Cardiac muscle cell (in vitro differentiated cells and primary cell): ENCODE results near the gene CERS4. TPM values are rescaled to one million over a fixed set of nuclear protein-coding genes. Genes with fewer than 3 reads are reported as not detected.

ENCODE experiments used
- DNase-seq, 2 donors: peaks; one replicate each; pipeline versions ENCODE4 v3.0.0 to v3.0.0-alpha.2; 2010 to 2017; ENCODE audit warnings: low read depth in 1 of 2, low spot score in 1 of 2
- H3K27ac ChIP-seq: fragments of 200-600 bp; sonication (generic); 2 replicates; pipeline ENCODE4 v1.5.1; 2016
- H3K27me3 ChIP-seq: fragments of 200-600 bp; sonication (generic); 2 replicates; pipeline ENCODE4 v1.6.0; 2016; ENCODE audit warnings: control low read depth
- H3K36me3 ChIP-seq: fragments of 200-600 bp; sonication (generic); 2 replicates; pipeline ENCODE4 v1.5.1; 2016; ENCODE audit warnings: control low read depth
- H3K4me1 ChIP-seq: fragments of 200-600 bp; sonication (generic); 2 replicates; pipeline ENCODE4 v1.8.1; 2017; ENCODE audit warnings: low read depth, mild to moderate bottlenecking, mixed run types
- H3K4me3 ChIP-seq: fragments of 200-600 bp; sonication (generic); 2 replicates; pipeline ENCODE4 v1.5.1; 2016; ENCODE audit warnings: mild to moderate bottlenecking
- H3K9me3 ChIP-seq: fragments of 200-600 bp; sonication (generic); 2 replicates; pipeline ENCODE4 v1.5.1; 2017; ENCODE audit warnings: low read depth, mild to moderate bottlenecking, control low read depth
- polyA plus RNA-seq: library from polyadenylated mRNA; unstranded; fragments of >200 nt; fragmentation: Nextera tagmentation; extraction: Ambion mirVana; gene quantifications from 2 replicates; pipeline ENCODE4 v1.2.1, GENCODE V29; 2016
- total RNA-seq: library from RNA; depleted of rRNA; stranded (reverse); fragments of >200 nt; gene quantifications from 2 replicates; pipeline ENCODE4 v1.2.3, GENCODE V29; 2016
- TF ChIP-seq, protein P1 (sequence below): IDR thresholded peaks from 2 replicates; pipeline ENCODE4 v1.5.1; 2012; ENCODE audit warnings: low read depth, mild to moderate bottlenecking, low read length

Gene CERS4
- total and polyA plus RNA-seq, 2 experiments from 2014 or later: 56.7 to 82.7 TPM

DNA sequence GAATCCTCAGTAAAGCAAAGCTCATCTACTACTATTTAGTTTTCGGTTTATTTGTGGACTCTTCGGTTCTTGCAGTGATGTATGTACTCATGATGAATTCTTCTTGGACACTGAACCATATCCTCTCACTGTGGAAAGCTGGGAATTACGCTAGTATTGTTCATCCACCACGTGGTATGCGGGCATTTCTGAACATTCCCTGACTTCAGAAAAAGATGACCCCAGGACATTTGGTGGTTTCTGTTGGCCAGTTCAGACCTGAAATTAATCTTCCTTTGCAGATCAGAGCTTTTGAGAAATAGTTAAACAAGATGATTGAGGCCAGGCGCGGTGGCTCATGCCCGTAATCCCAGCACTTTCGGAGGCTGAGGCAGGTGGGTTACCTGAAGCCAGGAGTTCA is 34.5 kb upstream of the CERS4 start:
- TF ChIP-seq, protein P1, sequence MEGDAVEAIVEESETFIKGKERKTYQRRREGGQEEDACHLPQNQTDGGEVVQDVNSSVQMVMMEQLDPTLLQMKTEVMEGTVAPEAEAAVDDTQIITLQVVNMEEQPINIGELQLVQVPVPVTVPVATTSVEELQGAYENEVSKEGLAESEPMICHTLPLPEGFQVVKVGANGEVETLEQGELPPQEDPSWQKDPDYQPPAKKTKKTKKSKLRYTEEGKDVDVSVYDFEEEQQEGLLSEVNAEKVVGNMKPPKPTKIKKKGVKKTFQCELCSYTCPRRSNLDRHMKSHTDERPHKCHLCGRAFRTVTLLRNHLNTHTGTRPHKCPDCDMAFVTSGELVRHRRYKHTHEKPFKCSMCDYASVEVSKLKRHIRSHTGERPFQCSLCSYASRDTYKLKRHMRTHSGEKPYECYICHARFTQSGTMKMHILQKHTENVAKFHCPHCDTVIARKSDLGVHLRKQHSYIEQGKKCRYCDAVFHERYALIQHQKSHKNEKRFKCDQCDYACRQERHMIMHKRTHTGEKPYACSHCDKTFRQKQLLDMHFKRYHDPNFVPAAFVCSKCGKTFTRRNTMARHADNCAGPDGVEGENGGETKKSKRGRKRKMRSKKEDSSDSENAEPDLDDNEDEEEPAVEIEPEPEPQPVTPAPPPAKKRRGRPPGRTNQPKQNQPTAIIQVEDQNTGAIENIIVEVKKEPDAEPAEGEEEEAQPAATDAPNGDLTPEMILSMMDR: no peak
- DNase-seq: no peak
- Histone ChIP-seq H3K4me3 (no peak overlapping the region), H3K9me3 (no peaks in the 10 kb centered on the region), H3K36me3 (no peaks in the 10 kb centered on the region), H3K4me1 (no peaks in the 10 kb centered on the region), H3K27ac (no peak overlapping the region), H3K27me3 (no peaks in the 10 kb centered on the region)

DNA sequence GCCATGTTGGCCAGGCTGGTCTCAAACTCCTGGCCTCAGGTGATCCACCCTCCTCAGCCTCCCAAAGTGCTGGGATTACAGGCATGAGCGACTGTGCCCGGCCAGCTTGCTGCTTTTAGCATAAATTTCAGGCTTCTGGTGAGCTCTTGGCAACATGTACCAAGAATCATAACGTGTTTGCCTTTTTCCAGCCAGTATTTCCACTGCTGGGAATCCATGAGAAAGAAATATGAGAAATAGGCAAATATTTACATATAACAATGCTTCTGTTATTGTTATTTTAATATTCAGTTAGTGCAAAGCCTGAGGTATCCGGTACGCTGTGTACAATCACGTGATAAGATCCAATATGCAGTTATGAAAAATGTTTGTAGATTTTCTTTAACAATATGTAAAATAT is 29.2 kb upstream of the CERS4 start:
- TF ChIP-seq, protein P1: no peak
- Histone ChIP-seq H3K27ac (no peak overlapping the region), H3K27me3 (no peaks in the 10 kb centered on the region), H3K4me1 (no peaks in the 10 kb centered on the region), H3K9me3 (no peaks in the 10 kb centered on the region), H3K4me3 (no peak overlapping the region), H3K36me3 (no peaks in the 10 kb centered on the region)
- no peak for DNase-seq

DNA sequence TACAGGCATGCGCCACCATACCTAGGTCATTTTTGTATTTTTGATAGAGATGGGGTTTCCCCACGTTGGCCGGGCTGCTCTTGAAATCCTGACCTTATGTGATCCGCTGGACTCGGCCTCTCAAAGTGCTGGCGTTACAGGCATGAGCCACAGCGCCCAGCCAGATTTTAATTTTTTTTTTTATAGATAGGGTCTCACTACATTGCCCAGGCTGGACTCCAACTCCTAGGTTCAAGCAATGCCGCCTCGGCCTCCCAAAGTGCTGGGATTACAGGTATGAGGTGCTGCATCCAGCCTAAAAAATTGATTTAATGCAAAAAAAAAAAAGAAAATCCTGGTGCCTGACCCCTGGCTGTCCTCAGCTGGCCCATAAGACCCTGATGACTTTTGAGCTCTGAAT is 24.9 kb upstream of the CERS4 start:
- TF ChIP-seq, protein P1: no peak
- Histone ChIP-seq H3K9me3 (no peaks in the 10 kb centered on the region), H3K27ac (no peak overlapping the region), H3K36me3 (no peaks in the 10 kb centered on the region), H3K4me3 (no peak overlapping the region), H3K4me1 (no peaks in the 10 kb centered on the region), H3K27me3 (no peaks in the 10 kb centered on the region)
- DNase-seq: no peak

DNA sequence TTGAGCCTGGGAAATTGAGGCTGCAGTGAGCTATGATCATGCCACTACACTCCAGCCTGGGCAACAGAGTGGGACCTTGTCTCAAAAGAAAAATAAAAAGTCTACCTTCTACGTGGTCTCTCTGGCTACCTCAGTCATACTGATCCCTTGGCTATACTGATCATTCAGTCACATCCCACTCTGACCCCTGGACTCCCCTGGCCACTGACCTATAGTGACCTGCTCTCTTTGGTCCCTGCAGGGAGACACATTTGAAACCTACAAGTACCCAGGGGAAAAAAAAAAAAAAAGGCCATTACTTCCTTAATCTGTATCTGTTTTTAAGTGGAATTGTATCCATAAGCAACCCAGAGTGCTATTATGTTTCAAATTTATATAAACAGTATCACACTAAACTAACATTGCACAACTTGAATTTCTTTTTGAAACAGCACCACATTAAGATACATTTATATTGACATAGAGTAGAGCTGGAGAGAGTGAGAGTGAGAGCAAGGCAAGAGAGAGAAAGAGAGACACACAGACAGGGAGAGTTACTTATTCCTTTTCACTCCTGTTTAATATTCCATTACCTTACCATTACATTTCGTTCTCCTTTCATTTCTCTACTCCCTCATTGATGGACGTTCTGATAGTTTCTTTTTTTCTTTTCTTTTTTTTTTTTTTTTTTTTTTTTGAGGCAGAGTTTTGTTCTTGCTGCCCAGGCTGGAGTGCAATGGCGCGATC is 23.7 kb upstream of the CERS4 start:
- no peak for DNase-seq
- no peaks in the 10 kb centered on the region for H3K4me1 ChIP-seq
- H3K27ac ChIP-seq: no peak overlapping the region
- no peaks in the 10 kb centered on the region for H3K9me3 ChIP-seq
- no peak overlapping the region for H3K4me3 ChIP-seq
- TF ChIP-seq, protein P1: no peak
- H3K36me3 ChIP-seq: no peaks in the 10 kb centered on the region
- H3K27me3 ChIP-seq: no peaks in the 10 kb centered on the region

DNA sequence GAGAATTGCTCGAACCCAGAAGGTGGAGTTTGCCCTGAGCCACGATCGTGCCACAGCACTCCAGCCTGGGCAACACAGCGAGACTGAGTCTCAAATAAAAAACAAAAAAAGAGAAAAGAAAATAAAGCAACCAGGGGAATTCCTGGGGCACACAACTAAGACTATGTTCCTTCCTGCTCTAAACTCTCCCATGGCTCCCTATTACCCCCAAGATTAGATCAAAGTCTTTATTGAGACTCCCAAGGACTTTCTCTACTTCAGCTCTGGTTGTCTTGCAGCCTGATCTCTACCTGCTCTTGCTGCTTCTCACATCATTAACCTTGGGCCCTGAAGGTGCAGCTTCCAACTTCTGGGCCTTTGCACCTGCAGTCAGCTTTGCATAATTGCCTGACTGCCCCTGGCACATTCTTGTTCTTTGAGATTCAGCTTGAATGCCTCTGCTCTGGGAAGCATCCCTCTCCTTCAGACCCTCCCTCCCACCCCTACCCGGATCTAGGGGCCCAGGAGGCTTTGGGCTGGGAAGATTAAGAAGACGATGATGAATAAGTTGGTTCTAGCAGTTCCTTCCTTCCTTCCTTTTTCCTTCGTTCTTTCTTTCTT is 16.8 kb upstream of the CERS4 start:
- TF ChIP-seq, protein P1: no peak
- Histone ChIP-seq H3K4me1 (no peaks in the 10 kb centered on the region), H3K9me3 (no peaks in the 10 kb centered on the region), H3K27me3 (no peaks in the 10 kb centered on the region), H3K36me3 (no peaks in the 10 kb centered on the region), H3K27ac (no peak overlapping the region), H3K4me3 (no peak overlapping the region)
- no peak for DNase-seq
